HCT116 (cell line): ENCODE measurements around the gene CHD1L. TPM values are rescaled to one million over a fixed set of nuclear protein-coding genes. Genes with fewer than 3 reads are reported as not detected.
"Not testable (repeated sequence)": the region's sequence is repeated elsewhere in the genome, so short reads cannot be mapped to it uniquely, and the experiment has no call there.

Experiments used
- ATAC-seq: fragments of 200-7000 bp; cut with Tn5 transposase; 2 replicates; pipeline ENCODE4 v1.9.1; 2020; ENCODE audit warnings: mild to moderate bottlenecking, moderate library complexity
- BruUV-seq: library from RNA; stranded (reverse); fragments of 400-500 nt; replicated peaks from 2 replicates; lab custom pipeline; 2021; lab: Mats Ljungman, UMichigan
- CTCF ChIA-PET: fragments of 300-600 bp; sonication (Branson Sonifier 250); formaldehyde crosslinking; loops from one replicate; lab custom pipeline; 2021; ENCODE audit warnings: antibody characterized with exemption; lab: Charles Lee
- POLR2A ChIA-PET: fragments of 300-600, 350-600 bp; sonication (Branson Sonifier 250); formaldehyde crosslinking; loops from one replicate; lab custom pipeline; 2021; ENCODE audit warnings: antibody characterized with exemption; lab: Charles Lee
- RAD21 ChIA-PET, 2 experiments: fragments of 300-600 bp; sonication (Branson Sonifier 250); formaldehyde crosslinking; loops; one replicate each; lab custom pipeline; 2023; ENCODE audit warnings: low total read pairs in 2 of 2; ENCODE audit not compliant: uncharacterized antibody in 2 of 2, unreplicated experiment in 2 of 2, low non-redundant PET in 1 of 2; lab: Charles Lee
- DNase-seq: peaks from one replicate; pipeline ENCODE4 v3.0.0-alpha.2; 2010; ENCODE audit warnings: low read depth, low spot score
- H2AFZ ChIP-seq: fragments of 200-600 bp; shearing (Covaris generic), sonication (generic); 2 replicates; pipeline ENCODE4 v1.6.1; 2017; ENCODE audit warnings: low read depth, mixed run types, mixed read lengths, antibody characterized with exemption, low read length; ENCODE audit not compliant: poor library complexity, severe bottlenecking
- H3K27ac ChIP-seq: 2 replicates; pipeline ENCODE4 v1.5.1; 2012; ENCODE audit warnings: low read depth, low read length
- H3K27me3 ChIP-seq: fragments of 200-600 bp; sonication (generic); 2 replicates; pipeline ENCODE4 v1.6.1; 2016; ENCODE audit warnings: mixed run types, low read length, mixed read lengths; ENCODE audit not compliant: insufficient read depth
- H3K36me3 ChIP-seq, 2 experiments: fragments of 200-500 bp in 1 of 2; fragments of 200-600 bp in 1 of 2; sonication (Bioruptor generic) in 1 of 2; sonication (generic) in 1 of 2; 2 replicates each; pipeline versions ENCODE4 v1.5.1 to v1.6.1; 2014 to 2016; ENCODE audit warnings: low read length in 2 of 2, inconsistent platforms in 1 of 2, mixed read lengths in 1 of 2, mixed run types in 1 of 2; ENCODE audit not compliant: insufficient read depth in 2 of 2, control insufficient read depth in 1 of 2
- H3K4me1 ChIP-seq, 2 experiments: fragments of 200-600 bp in 1 of 2; sonication (generic) in 1 of 2; 2 replicates each; pipeline versions ENCODE4 v1.5.1 to v1.6.1; 2012 to 2017; ENCODE audit warnings: low read length in 2 of 2, inconsistent platforms in 1 of 2, mild to moderate bottlenecking in 1 of 2, mixed read lengths in 1 of 2, mixed run types in 1 of 2, moderate library complexity in 1 of 2; ENCODE audit not compliant: insufficient read depth in 2 of 2, control insufficient read depth in 1 of 2
- H3K4me2 ChIP-seq: fragments of 200-600 bp; sonication (generic); 2 replicates; pipeline ENCODE4 v1.6.1; 2017; ENCODE audit warnings: mixed run types, low read length, mixed read lengths
- H3K4me3 ChIP-seq, 2 experiments: fragments of 200-600 bp in 1 of 2; sonication (generic) in 1 of 2; replicated peaks in 1 of 2; 2 replicates each; pipeline ENCODE4 v1.5.1; 2011 to 2016; ENCODE audit warnings: low read length in 2 of 2, control low read depth in 1 of 2, low read depth in 1 of 2, mild to moderate bottlenecking in 1 of 2, mixed read lengths in 1 of 2, mixed run types in 1 of 2
- H3K79me2 ChIP-seq: fragments of 200-600 bp; sonication (generic); 2 replicates; pipeline ENCODE4 v1.6.1; 2017; ENCODE audit warnings: mild to moderate bottlenecking, mixed run types, low read length, moderate library complexity, mixed read lengths; ENCODE audit not compliant: insufficient read depth
- H3K9ac ChIP-seq: fragments of 200-600 bp; sonication (generic); 2 replicates; pipeline ENCODE4 v1.6.1; 2016; ENCODE audit warnings: low read length, mixed read lengths
- H3K9me2 ChIP-seq: fragments of 200-600 bp; sonication (generic), shearing (Covaris generic); 2 replicates; pipeline ENCODE4 v1.6.1; 2017; ENCODE audit warnings: mixed run types, mild to moderate bottlenecking, moderate library complexity; ENCODE audit not compliant: insufficient read depth
- H3K9me3 ChIP-seq, 2 experiments: fragments of 200-500 bp in 1 of 2; fragments of 200-600 bp in 1 of 2; sonication (Bioruptor generic) in 1 of 2; sonication (generic) in 1 of 2; 2 replicates each; pipeline ENCODE4 v1.6.1; 2014 to 2017; ENCODE audit warnings: low read length in 2 of 2, mixed read lengths in 2 of 2, inconsistent platforms in 1 of 2, low read depth in 1 of 2, mild to moderate bottlenecking in 1 of 2, mixed run types in 1 of 2, moderate library complexity in 1 of 2; ENCODE audit not compliant: control insufficient read depth in 1 of 2, insufficient read depth in 1 of 2
- H4K20me1 ChIP-seq: fragments of 200-600 bp; sonication (generic), shearing (Covaris generic); 2 replicates; pipeline ENCODE4 v1.6.1; 2017; ENCODE audit warnings: mixed run types, mild to moderate bottlenecking, moderate library complexity; ENCODE audit not compliant: insufficient read depth
- CBX3 ChIP-seq: IDR thresholded peaks from 2 replicates; pipeline ENCODE4 v1.6.1; 2012; ENCODE audit warnings: low read depth
- EZH2phosphoT487 ChIP-seq: fragments of 200-600 bp; IDR thresholded peaks from 2 replicates; pipeline ENCODE4 v1.6.1; 2018; ENCODE audit warnings: antibody characterized with exemption, borderline replicate concordance
- RAD21 ChIP-seq: IDR thresholded peaks from 2 replicates; pipeline ENCODE4 v1.6.1; 2012; ENCODE audit warnings: low read depth, mild to moderate bottlenecking
- REST ChIP-seq: IDR thresholded peaks from 2 replicates; pipeline ENCODE4 v1.6.1; 2012; ENCODE audit warnings: low read depth
- SRF ChIP-seq: IDR thresholded peaks from 2 replicates; pipeline ENCODE4 v1.6.1; 2012; ENCODE audit warnings: low read depth
- intact Hi-C: fragments of 100-400 bp; cut with micrococcal nuclease; formaldehyde crosslinking; loops from 2 replicates; pipeline ENCODE4 v1.10.0; 2022
- total RNA-seq: library from RNA; stranded (reverse); gene quantifications from one replicate; pipeline ENCODE4 v1.2.1, GENCODE V29; 2021; ENCODE audit not compliant: unreplicated experiment

CHD1L gene
- total RNA-seq, 1 experiment from 2014 or later, result 52.0 TPM

- H4K20me1 ChIP-seq, result no peaks in the 10 kb centered on the region
- no peak overlapping the region for H3K4me3 ChIP-seq
- no peaks in the 10 kb centered on the region for H3K4me1 ChIP-seq
- H3K9me3 ChIP-seq, result peaks cover 2 to 5% of the 10 kb centered on the region in 2 experiments; a peak in 3 of 4 replicates
- TF ChIP-seq CBX3 (no peak), REST (no peak), RAD21 (no peak), SRF (no peak), EZH2phosphoT487 (no peak)
- H3K4me2 ChIP-seq, result no peak overlapping the region
- BruUV-seq, result no TSS peak
- no peaks in the 10 kb centered on the region for H3K79me2 ChIP-seq
- no peak overlapping the region for H3K9ac ChIP-seq
- no peaks in the 10 kb centered on the region for H3K27me3 ChIP-seq
- DNase-seq, result no peak
- H2AFZ ChIP-seq, result no peak overlapping the region
- H3K36me3 ChIP-seq, result peaks cover 25 to 57% of the 10 kb centered on the region in 2 experiments
- ChIA-PET RAD21 (no interaction called here), CTCF (no interaction called here), POLR2A (no interaction called here)
- intact Hi-C loops, result no loop called here
- no peak for ATAC-seq
- H3K27ac ChIP-seq, result no peak overlapping the region
- no peaks in the 10 kb centered on the region for H3K9me2 ChIP-seq
Observed at GRCh38 chr1:147297438-147297837, 55.0 kb downstream of the CHD1L start.

- CTCF ChIA-PET, H3K36me3 ChIP-seq, ATAC-seq, BruUV-seq, H3K79me2 ChIP-seq, H3K9ac ChIP-seq, H4K20me1 ChIP-seq, POLR2A ChIA-PET, H3K27me3 ChIP-seq, RAD21 ChIA-PET, H3K4me1 ChIP-seq, H3K4me2 ChIP-seq, H3K9me2 ChIP-seq, H3K4me3 ChIP-seq, H2AFZ ChIP-seq, DNase-seq, H3K27ac ChIP-seq: not testable (repeated sequence)
- intact Hi-C loops, result loop anchor here (10.0 kb wide), 1 partner anchor 59 kb away; no protein-coding TSS in a partner anchor
- peaks cover 8 to 21% of the 10 kb centered on the region in 2 experiments; a peak in 3 of 4 replicates for H3K9me3 ChIP-seq
Observed at GRCh38 chr1:147305803-147306202, 63.3 kb downstream of the CHD1L start.
